Sigmoid colon (tissue), 4 donors: ENCODE results near the gene EXTL1.

Experiments
- POLR2AphosphoS5 ChIP-seq, 4 donors: sonication (generic); formaldehyde crosslinking; IDR thresholded peaks; one replicate each; pipeline ENCODE4 v1.6.1; 2017; ENCODE audit warnings: antibody characterized with exemption in 4 of 4
- TF ChIP-seq, protein P1 (sequence below), 4 experiments: fragments of 450-650 bp in 3 of 4; fragments of 200-600 bp in 1 of 4; IDR thresholded peaks; one replicate each; pipeline ENCODE4 v1.5.1; 2016 to 2019; ENCODE audit warnings: antibody characterized with exemption in 4 of 4, mild to moderate bottlenecking in 3 of 4, moderate library complexity in 2 of 4

DNA sequence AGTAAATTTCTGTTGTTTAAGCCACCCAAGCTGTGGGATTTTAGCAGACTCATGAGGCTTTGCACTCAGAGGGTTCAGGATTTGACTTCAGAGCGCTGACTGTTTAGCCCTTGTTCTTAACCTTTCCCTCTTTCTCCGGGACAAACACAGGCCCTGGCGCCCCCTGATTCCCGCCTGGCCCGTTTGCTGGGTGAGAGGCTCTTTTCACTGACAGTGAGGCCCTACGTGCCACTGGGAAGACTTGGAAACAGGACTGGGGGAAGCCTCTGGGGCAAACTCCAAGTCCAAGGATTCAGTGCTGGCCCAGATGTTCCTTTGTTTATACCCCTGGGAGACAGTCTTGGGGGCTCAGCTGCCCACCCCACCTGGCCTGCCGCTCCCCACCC is 57.6 kb downstream of the EXTL1 start:
- TF ChIP-seq, protein P1, sequence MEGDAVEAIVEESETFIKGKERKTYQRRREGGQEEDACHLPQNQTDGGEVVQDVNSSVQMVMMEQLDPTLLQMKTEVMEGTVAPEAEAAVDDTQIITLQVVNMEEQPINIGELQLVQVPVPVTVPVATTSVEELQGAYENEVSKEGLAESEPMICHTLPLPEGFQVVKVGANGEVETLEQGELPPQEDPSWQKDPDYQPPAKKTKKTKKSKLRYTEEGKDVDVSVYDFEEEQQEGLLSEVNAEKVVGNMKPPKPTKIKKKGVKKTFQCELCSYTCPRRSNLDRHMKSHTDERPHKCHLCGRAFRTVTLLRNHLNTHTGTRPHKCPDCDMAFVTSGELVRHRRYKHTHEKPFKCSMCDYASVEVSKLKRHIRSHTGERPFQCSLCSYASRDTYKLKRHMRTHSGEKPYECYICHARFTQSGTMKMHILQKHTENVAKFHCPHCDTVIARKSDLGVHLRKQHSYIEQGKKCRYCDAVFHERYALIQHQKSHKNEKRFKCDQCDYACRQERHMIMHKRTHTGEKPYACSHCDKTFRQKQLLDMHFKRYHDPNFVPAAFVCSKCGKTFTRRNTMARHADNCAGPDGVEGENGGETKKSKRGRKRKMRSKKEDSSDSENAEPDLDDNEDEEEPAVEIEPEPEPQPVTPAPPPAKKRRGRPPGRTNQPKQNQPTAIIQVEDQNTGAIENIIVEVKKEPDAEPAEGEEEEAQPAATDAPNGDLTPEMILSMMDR (IDR thresholded peaks at IDR 0.05): no peak
- TF ChIP-seq POLR2AphosphoS5 (IDR thresholded peaks at IDR 0.05): no peak
